HUDEP-2 (cell line): ENCODE measurements around the gene PRR19.
"Not testable (repeated sequence)": the region's sequence is repeated elsewhere in the genome, so short reads cannot be mapped to it uniquely, and the experiment has no call there.

Experiments
- DNase-seq, 76 experiments: peaks; one replicate each; lab custom pipeline; 2025; ENCODE audit not compliant: unreplicated experiment in 76 of 76; lab: John Stamatoyannopoulos, UW

PRR19 gene

GRCh38 chr19:42339922-42340321 lies 38.0 kb downstream of the PRR19 start:
- not testable (repeated sequence) for DNase-seq

GRCh38 chr19:42343344-42344110 lies 41.6 kb downstream of the PRR19 start:
- no peak for DNase-seq

- DNase-seq = no peak
Measured at GRCh38 chr19:42344336-42344893, 42.5 kb downstream of the PRR19 start.

- DNase-seq = no peak
Measured at GRCh38 chr19:42345191-42345812, 43.4 kb downstream of the PRR19 start.

DNA sequence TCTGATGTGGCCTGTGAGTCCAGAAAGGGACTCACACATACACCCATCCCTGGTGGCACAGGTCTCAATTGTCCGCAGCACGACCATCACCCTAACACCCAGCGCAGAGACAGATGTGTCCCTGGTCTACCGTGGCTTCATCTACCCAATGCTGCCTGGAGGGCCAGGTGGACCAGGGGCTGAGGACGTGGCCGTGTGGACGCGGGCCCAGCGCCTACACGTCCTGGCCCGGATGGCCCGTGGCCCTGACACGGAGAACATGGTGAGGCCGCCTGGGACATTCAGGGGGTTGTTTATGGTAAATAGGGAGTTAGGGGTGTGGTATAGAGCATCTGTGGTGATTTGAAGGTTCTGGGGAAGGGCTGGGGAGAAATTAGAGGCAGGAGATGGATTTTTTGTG lies 46.3 kb downstream of the PRR19 start:
- DNase-seq = no peak

DNA sequence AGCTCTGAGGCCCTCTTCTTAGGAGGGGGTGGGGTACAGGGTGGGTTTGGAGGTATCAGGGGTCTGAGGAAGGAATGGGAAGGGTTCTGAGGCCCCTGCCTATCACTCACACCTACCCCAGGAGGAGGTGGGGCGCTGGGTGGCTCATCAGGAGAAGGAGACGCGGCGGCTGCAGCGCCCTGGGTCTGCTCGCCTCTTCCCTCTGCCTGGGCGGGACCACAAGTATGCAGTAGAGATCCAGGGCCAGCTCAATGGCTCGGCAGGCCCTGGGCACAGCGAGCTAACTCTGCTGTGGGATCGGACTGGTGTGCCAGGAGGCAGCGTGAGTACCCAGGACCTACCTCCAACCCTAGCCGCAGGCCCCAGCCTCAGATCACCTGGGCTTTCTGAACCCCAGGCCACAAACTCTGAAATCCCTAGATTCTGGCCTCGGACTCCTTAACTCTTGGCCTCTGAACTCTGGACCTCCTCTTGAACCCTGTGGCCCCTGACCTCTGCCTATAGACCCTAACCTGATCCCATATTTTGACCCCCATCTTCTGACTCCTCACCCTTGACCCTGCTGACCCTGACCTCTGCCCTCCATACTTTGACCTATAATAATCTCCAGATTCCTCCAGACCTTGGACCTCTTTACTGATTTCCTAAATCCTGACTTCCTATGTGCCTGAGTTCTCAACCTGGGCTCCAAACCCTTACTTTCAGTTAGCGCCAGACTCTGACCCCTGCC lies 47.6 kb downstream of the PRR19 start:
- DNase-seq = no peak

- no peak for DNase-seq
Measured at GRCh38 chr19:42350417-42350816, 48.5 kb downstream of the PRR19 start.

DNA sequence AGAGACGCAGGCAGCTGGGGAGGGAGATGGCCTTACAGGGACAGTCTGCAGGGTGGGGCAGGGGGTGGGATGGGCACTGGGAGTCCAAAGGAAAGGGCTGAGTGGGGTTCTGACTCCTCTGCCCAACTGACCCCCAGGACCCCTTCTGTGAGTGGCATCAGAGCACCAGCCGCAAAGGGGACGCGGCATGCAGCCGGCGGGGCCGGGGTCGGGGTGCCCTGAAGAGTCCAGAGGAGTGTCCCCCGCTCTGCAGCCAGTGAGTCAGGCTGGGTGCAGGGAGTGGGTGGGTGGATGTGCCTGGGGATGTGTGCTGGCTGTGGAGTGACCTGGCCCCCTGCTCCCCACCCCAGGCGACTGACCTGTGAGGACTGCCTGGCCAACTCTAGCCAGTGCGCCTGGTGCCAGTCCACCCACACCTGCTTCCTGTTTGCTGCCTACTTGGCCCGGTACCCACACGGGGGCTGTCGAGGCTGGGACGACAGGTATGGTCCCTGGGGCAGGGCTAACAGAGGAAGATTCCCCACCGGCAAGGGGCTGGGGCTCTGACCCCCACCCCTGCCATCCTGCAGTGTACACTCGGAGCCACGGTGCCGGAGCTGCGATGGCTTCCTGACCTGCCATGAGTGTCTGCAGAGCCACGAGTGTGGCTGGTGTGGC lies 49.3 kb downstream of the PRR19 start:
- DNase-seq = no peak

DNA sequence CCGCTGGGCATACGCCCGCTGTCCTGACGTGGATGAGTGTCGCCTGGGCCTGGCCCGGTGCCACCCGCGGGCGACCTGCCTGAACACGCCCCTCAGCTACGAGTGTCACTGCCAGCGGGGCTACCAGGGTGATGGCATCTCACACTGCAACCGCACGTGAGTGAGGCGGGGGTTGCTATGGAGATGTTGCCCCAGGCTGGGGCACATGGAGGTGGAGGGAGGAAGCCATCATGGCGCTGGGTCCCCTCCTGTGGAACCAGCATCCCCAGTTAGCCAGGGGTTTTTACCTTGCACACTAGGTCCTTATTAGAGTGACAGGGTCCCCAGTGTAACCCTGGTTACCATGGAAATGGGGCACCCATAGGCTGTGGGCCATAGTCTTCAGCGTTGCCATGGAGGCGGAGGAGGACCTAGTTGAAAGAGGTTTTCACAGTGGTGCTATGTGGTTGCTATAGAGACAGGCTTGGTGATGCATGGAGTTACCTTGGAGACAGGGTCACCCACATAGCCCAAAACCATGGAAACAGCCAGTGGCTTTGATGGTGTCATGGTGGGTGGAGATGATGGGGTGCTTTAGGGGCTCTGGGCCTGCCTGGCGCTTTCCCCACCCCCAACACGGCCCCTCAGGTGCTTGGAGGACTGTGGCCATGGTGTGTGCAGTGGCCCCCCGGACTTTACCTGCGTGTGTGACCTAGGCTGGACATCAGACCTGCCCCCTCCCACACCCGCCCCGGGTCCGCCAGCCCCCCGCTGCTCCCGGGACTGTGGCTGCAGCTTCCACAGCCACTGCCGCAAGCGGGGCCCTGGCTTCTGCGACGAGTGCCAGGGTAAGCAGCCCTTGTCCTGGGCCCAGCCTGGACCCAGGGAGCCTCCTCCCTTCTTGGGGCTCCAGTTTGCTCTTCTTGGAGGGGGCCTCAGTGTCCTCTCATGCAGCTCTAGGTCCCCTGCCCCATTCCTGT lies 50.6 kb downstream of the PRR19 start:
- DNase-seq = peak in 11 of 76 experiments; percentile 15 to 58 (median 24)

DNA sequence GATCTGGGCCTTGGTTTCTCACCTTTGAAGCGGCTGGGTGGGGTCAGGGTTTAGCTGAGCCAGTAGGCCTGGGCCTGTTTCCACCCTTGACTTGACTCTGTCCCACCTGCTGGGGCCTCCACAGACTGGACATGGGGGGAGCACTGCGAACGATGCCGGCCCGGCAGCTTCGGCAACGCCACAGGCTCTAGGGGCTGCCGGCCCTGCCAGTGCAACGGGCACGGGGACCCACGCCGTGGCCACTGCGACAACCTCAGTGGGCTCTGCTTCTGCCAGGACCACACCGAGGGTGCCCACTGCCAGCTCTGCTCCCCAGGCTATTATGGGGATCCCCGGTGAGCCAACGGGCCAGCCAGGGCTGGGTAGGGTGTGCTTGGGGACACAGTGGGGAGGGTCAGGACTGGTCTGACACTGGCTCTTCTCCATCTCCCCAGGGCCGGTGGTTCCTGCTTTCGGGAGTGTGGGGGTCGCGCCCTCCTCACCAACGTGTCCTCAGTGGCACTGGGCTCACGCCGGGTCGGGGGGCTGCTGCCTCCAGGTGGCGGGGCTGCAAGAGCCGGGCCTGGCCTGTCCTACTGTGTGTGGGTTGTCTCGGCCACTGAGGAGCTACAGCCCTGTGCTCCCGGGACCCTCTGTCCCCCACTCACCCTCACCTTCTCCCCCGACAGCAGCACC lies 51.5 kb downstream of the PRR19 start:
- DNase-seq = no peak

DNA sequence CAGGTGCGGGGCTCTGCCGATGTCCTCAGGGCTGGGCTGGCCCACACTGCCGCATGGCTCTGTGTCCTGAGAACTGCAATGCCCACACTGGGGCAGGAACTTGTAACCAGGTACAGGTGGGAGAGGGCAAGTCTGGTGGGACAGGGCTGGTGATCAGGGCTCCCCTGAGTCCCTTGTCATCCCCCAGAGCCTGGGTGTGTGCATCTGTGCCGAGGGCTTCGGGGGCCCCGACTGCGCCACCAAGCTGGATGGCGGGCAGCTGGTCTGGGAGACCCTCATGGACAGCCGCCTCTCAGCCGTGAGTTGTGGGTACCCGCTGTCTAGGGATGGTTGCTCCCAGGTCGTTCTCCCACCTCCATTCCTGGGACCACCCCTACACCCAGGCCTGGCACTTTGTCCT lies 54.0 kb downstream of the PRR19 start:
- DNase-seq = no peak

- no peak for DNase-seq
Measured at GRCh38 chr19:42356686-42357085, 54.8 kb downstream of the PRR19 start.

DNA sequence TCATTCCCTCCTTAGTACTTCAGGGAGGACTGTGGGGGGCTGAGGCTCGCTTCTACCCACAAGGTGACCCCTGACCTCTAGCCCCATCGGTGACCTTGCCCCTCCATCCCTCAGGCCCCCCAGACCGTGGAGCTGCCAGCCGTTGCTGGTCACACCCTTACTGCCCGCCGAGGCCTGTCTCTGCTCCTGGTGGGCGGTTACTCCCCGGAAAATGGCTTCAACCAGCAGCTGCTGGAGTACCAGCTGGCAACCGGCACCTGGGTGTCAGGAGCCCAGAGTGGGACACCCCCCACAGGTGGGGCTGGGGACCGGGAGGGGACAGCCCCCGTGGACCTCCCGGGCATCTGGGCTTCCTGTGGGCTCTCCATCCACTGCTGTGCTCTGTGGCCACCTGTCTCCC lies 55.4 kb downstream of the PRR19 start:
- no peak for DNase-seq
